ENCODE data around the gene XDH. TPM values are rescaled to one million over a fixed set of nuclear protein-coding genes. Genes with fewer than 3 reads are reported as not detected.

The XDH gene
- 1.3 and 1.4 TPM in 2 replicates for total RNA-seq (2022)
- Bru-seq, nascent RNA = percentile 45 among the genes with signal in this experiment
- percentile 47 among the genes with signal in this experiment for BruChase-seq, experiment 1, labeled RNA remaining after a 2-hour chase
- percentile 41 among the genes with signal in this experiment for BruChase-seq, experiment 2, labeled RNA remaining after a 6-hour chase
- long read RNA-seq, partial matches to known transcripts = 0 of 1 reads
- long read RNA-seq, other reads (novel, unspliced or antisense) = 1 of 1 reads

GRCh38 chr2:31414601-31415241 lies at the start of gene XDH:
TSS of gene XDH (minus strand) at chr2:31414742. CDS start at chr2:31414666, 76 bp downstream.
- POLR2A ChIA-PET = no interaction called here

GRCh38 chr2:31457651-31458050 lies 43.1 kb upstream of the XDH start:
- Histone ChIP-seq H3K4me1 (no peaks in the 10 kb centered on the region), H3K4me3 (ENCODE audit: low read depth, low read length) (no peak overlapping the region), H3K9me3 (peaks cover 24% of the 10 kb centered on the region), H3K27me3 (replicated peaks; ENCODE audit: control insufficient read depth, insufficient read depth, low read length) (no peaks in the 10 kb centered on the region), H3K36me3 (ENCODE audit: control insufficient read depth, insufficient read depth, low read length) (no peaks in the 10 kb centered on the region)
- ChIA-PET POLR2A (no interaction called here), CTCF (no interaction called here)
- no TSS peak for BruUV-seq (replicated peaks)
- Mint-ChIP-seq H3K36me3 (ENCODE audit: insufficient read depth, unreplicated experiment) (no peaks in the 10 kb centered on the region), H3K27me3 (ENCODE audit: insufficient read depth, unreplicated experiment) (no peaks in the 10 kb centered on the region), H3K4me3 (ENCODE audit: unreplicated experiment) (no peak overlapping the region), H3K4me1 (ENCODE audit: low read depth, unreplicated experiment) (no peaks in the 10 kb centered on the region), H3K9me3 (ENCODE audit: unreplicated experiment) (peaks cover 41% of the 10 kb centered on the region), H3K27ac (ENCODE audit: unreplicated experiment) (no peak overlapping the region)
- no peak for TF ChIP-seq CTCF (IDR thresholded peaks at IDR 0.05; ENCODE audit: insufficient read depth in 1 of 2, low read depth in 1 of 2, low read length in 1 of 2, severe bottlenecking in 1 of 2, unreplicated experiment in 1 of 2)
- intact Hi-C loops (cut with micrococcal nuclease; ENCODE audit: unreplicated experiment) = no loop called here
- no peak for DNase-seq

More at GRCh38 chr2:31414601-31415241, at the start of gene XDH:
- Histone ChIP-seq H3K9me3 (peaks cover 2% of the 10 kb centered on the region), H3K4me3 (ENCODE audit: low read depth, low read length) (no peak within 1 kb of the TSS), H3K36me3 (ENCODE audit: control insufficient read depth, insufficient read depth, low read length) (no peaks in the 10 kb centered on the region), H3K4me1 (no peaks in the 10 kb centered on the region), H3K27me3 (replicated peaks; ENCODE audit: control insufficient read depth, insufficient read depth, low read length) (no peaks in the 10 kb centered on the region)
- no peaks in the 10 kb centered on the region for H3K4me1 Mint-ChIP-seq (ENCODE audit: low read depth, unreplicated experiment)
- intact Hi-C loops (cut with micrococcal nuclease; ENCODE audit: unreplicated experiment) = loop anchor here (1.0 kb wide), 2 partner anchors 110 to 315 kb away; no protein-coding TSS in a partner anchor
- CTCF ChIA-PET = interaction anchor here (0.6 kb wide), 1 partner anchor 107 kb away, joined by 3 read pairs; no protein-coding TSS in a partner anchor
- H3K9me3 Mint-ChIP-seq (ENCODE audit: unreplicated experiment) = peaks cover 14% of the 10 kb centered on the region
- H3K36me3 Mint-ChIP-seq (ENCODE audit: insufficient read depth, unreplicated experiment) = no peaks in the 10 kb centered on the region
- no peak within 1 kb of the TSS for H3K27ac Mint-ChIP-seq (ENCODE audit: unreplicated experiment)
- no TSS peak for BruUV-seq (replicated peaks)
- DNase-seq = no peak
- TF ChIP-seq CTCF (IDR thresholded peaks at IDR 0.05; ENCODE audit: insufficient read depth in 1 of 2, low read depth in 1 of 2, low read length in 1 of 2, severe bottlenecking in 1 of 2, unreplicated experiment in 1 of 2) = no peak
- H3K27me3 Mint-ChIP-seq (ENCODE audit: insufficient read depth, unreplicated experiment) = no peaks in the 10 kb centered on the region
- no peak within 1 kb of the TSS for H3K4me3 Mint-ChIP-seq (ENCODE audit: unreplicated experiment)

GRCh38 chr2:31446848-31447247 lies 32.3 kb upstream of the XDH start:
- TF ChIP-seq CTCF (IDR thresholded peaks at IDR 0.05; ENCODE audit: insufficient read depth in 1 of 2, low read depth in 1 of 2, low read length in 1 of 2, severe bottlenecking in 1 of 2, unreplicated experiment in 1 of 2) = no peak
- Mint-ChIP-seq H3K9me3 (ENCODE audit: unreplicated experiment) (peaks cover 43% of the 10 kb centered on the region), H3K4me1 (ENCODE audit: low read depth, unreplicated experiment) (no peaks in the 10 kb centered on the region), H3K4me3 (ENCODE audit: unreplicated experiment) (no peak overlapping the region), H3K27ac (ENCODE audit: unreplicated experiment) (no peak overlapping the region), H3K27me3 (ENCODE audit: insufficient read depth, unreplicated experiment) (no peaks in the 10 kb centered on the region), H3K36me3 (ENCODE audit: insufficient read depth, unreplicated experiment) (no peaks in the 10 kb centered on the region)
- H3K9me3 ChIP-seq = no peaks in the 10 kb centered on the region; the same call in 1 of the 2 replicates
- H3K27me3 ChIP-seq (replicated peaks; ENCODE audit: control insufficient read depth, insufficient read depth, low read length) = no peaks in the 10 kb centered on the region
- no peak for DNase-seq
- intact Hi-C loops (cut with micrococcal nuclease; ENCODE audit: unreplicated experiment) = no loop called here
- no peaks in the 10 kb centered on the region for H3K36me3 ChIP-seq (ENCODE audit: control insufficient read depth, insufficient read depth, low read length)
- no peaks in the 10 kb centered on the region for H3K4me1 ChIP-seq
- ChIA-PET POLR2A (no interaction called here), CTCF (no interaction called here)
- no TSS peak for BruUV-seq (replicated peaks)
- H3K4me3 ChIP-seq (ENCODE audit: low read depth, low read length) = no peak overlapping the region
